Measurements from ENCODE around the gene MBP.

MBP gene

DNA sequence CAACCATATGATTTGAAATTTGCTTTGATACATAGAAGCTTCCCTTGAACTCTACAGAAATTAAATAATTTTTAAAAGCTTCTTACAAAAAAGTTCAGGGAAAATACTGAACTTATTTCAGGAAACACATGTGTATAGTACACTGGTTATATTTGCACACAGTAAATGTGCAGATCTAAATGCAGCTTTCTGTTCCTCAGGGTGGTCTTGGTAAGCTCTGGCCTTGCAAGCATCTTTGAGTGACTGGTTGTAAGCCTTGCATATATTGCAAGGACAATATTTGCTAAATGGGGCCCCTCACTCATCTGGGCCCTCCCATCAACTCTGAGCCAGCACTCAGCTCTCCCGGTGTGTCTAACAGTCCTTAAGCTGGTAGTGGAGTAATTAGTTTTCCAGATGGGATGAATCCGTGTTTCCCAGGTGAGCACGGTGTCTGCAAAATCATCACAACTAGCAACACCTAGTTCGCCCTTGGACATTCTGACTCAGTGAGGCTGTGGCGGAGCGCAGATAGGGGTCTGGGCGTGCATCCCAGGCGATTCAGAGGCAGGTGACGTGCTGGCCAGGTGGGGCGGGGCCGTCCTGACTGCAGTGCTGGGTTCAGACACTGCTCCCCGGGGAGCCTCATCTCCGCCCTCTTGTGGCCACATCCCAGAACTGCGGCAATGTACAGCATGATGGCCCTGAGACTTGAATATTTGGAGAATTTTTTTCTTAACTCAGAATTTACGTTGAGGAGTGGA is 149.6 kb downstream of the MBP start:
- CTCF ChIA-PET = interaction anchor here (0.6 to 2.5 kb wide), 4 partner anchors 72 to 180 kb away, joined by 3 to 10 read pairs (median 4); no protein-coding TSS in a partner anchor
- DNase-seq (ENCODE audit: extremely low spot score) = peak; percentile 82
- TF ChIP-seq ZNF384 (IDR thresholded peaks at IDR 0.05) (no peak), ARNT (IDR thresholded peaks at IDR 0.05) (no peak), SUZ12 (IDR thresholded peaks at IDR 0.05) (no peak), LEF1 (IDR thresholded peaks at IDR 0.05; ENCODE audit: borderline replicate concordance) (no peak), ELF4 (IDR thresholded peaks at IDR 0.05) (no peak), FOXM1 (IDR thresholded peaks at IDR 0.05; ENCODE audit: borderline replicate concordance) (no peak), TARDBP (IDR thresholded peaks at IDR 0.05) (no peak), BHLHE40 (IDR thresholded peaks at IDR 0.05; ENCODE audit: borderline replicate concordance) (no peak), HDGF (IDR thresholded peaks at IDR 0.05; ENCODE audit: borderline replicate concordance) (no peak), FOXA1 (IDR thresholded peaks at IDR 0.05) (no peak), FOXK2 (IDR thresholded peaks at IDR 0.05) (no peak), NFRKB (IDR thresholded peaks at IDR 0.05) (no peak)
- POLR2A ChIA-PET = no interaction called here

DNA sequence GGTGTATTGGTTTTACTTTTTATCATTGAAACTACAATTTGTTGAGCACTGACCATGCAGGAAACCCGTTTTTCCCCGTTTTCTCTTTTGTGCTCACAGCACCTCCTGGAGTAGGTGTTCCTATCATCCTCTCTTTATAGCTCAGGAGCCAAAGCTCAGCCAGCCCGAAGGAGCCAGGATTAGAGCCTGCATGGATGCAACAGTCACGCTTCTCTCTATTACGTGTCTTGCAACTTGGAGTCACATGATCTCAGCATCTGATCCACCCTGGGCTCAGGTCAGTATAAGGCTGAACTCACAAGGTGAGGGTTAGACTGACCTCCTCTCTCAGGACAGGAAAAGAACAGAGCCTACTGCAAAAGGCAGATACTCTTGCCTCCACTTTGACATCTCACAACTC is 150.5 kb downstream of the MBP start:
- POLR2A ChIA-PET = no interaction called here

DNA sequence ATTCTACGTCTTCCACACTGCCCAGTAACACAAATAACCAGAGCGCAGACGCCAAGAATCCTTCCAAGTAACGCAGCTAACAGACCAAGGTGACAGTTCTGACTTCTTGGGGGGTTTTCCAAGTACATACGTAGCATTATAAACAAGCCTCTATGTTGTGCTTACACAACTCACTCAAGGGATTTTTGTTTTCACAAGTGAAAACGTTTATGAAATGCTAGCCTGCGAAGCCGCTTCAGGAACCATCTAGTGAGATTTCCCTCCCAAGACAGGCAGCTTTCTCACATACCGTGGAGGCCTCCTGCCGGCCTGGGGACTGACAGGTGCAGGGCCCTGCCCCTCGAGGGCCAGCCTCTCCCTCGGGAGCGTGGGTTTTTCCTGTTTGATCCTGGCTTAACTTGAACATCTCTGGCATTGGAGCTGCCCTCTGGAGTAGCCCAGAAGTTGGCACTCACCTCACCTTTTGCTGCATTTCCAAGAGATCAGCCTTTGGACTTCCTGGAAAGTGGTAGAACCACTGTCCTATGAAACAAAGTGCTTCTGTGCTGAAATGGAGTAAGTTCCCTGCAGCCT is 151.1 kb downstream of the MBP start:
- ChIA-PET POLR2A (no interaction called here), CTCF (no interaction called here)
- TF ChIP-seq, protein P1, sequence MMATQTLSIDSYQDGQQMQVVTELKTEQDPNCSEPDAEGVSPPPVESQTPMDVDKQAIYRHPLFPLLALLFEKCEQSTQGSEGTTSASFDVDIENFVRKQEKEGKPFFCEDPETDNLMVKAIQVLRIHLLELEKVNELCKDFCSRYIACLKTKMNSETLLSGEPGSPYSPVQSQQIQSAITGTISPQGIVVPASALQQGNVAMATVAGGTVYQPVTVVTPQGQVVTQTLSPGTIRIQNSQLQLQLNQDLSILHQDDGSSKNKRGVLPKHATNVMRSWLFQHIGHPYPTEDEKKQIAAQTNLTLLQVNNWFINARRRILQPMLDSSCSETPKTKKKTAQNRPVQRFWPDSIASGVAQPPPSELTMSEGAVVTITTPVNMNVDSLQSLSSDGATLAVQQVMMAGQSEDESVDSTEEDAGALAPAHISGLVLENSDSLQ (IDR thresholded peaks at IDR 0.05) = no peak
- TF ChIP-seq FOXM1 (IDR thresholded peaks at IDR 0.05; ENCODE audit: borderline replicate concordance) = no peak
- no peak for TF ChIP-seq HDGF (IDR thresholded peaks at IDR 0.05; ENCODE audit: borderline replicate concordance)
- TF ChIP-seq NFRKB (IDR thresholded peaks at IDR 0.05) = no peak
- TF ChIP-seq ELF4 (IDR thresholded peaks at IDR 0.05) = no peak
- TF ChIP-seq SUZ12 (IDR thresholded peaks at IDR 0.05) = no peak
- no peak for TF ChIP-seq L3MBTL2 (conservative IDR thresholded peaks at IDR 0.05)
- TF ChIP-seq FOXA1 (IDR thresholded peaks at IDR 0.05) = no peak
- no peak for DNase-seq (ENCODE audit: extremely low spot score)

More for the DNA sequence above, 150.5 kb downstream of the MBP start:
- CTCF ChIA-PET = interaction anchor here (0.6 kb wide), 1 partner anchor 136 kb away, joined by 3 read pairs; no protein-coding TSS in a partner anchor
- TF ChIP-seq, protein P1 (IDR thresholded peaks at IDR 0.05) = no peak
- no peak for TF ChIP-seq ARNT (IDR thresholded peaks at IDR 0.05)
- no peak for TF ChIP-seq L3MBTL2 (conservative IDR thresholded peaks at IDR 0.05)
- no peak for TF ChIP-seq TARDBP (IDR thresholded peaks at IDR 0.05)
- no peak for TF ChIP-seq NFRKB (IDR thresholded peaks at IDR 0.05)
- TF ChIP-seq LEF1 (IDR thresholded peaks at IDR 0.05; ENCODE audit: borderline replicate concordance) = no peak
- TF ChIP-seq SUZ12 (IDR thresholded peaks at IDR 0.05) = no peak
- TF ChIP-seq ZNF384 (IDR thresholded peaks at IDR 0.05) = no peak
- no peak for DNase-seq (ENCODE audit: extremely low spot score)

DNA sequence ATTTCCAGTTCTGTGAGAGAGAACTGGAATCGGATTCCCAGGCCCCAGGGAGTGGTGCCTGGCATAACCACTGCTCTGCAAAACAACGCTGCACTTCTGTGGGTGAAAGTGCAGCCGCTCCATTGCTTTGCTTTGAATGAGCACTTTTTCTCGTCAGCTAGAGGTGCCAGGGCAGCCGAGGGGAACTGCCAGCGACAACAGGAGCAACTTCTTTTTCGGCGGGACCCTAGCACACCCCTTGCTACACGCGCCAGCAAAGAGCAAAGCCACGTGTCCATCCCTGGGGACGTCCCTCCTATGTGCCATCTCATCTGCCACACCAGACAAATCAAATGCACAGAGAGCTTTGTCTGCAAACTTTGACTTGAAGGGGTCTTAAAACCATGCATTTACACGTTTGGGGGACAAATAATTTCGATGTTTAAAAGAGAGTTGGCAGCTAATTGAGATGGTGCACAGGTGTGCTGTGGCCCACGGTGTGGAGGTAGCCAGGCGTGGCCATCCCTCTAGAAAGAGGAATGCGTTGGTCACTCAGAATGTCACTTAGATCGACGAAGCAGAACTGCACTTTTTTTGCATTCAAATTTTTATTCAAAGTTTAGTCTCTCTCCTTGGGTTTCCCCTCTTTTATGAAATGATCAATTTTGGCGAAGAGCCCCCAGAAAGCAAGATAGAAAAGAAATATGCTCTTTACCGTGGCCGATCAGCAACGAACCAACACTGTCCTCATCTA is 151.8 kb downstream of the MBP start:
- CTCF ChIA-PET = no interaction called here
- POLR2A ChIA-PET = no interaction called here
- DNase-seq (ENCODE audit: extremely low spot score) = no peak
- no peak for TF ChIP-seq L3MBTL2 (conservative IDR thresholded peaks at IDR 0.05)
- no peak for TF ChIP-seq ARNT (IDR thresholded peaks at IDR 0.05)
- no peak for TF ChIP-seq CTBP1 (IDR thresholded peaks at IDR 0.05; ENCODE audit: borderline replicate concordance)
- TF ChIP-seq, protein P1 (IDR thresholded peaks at IDR 0.05) = no peak
- no peak for TF ChIP-seq BHLHE40 (IDR thresholded peaks at IDR 0.05; ENCODE audit: borderline replicate concordance)
- TF ChIP-seq SUZ12 (IDR thresholded peaks at IDR 0.05) = no peak
- TF ChIP-seq FOXK2 (IDR thresholded peaks at IDR 0.05) = no peak
- no peak for TF ChIP-seq FOXM1 (IDR thresholded peaks at IDR 0.05; ENCODE audit: borderline replicate concordance)
- no peak for TF ChIP-seq HDGF (IDR thresholded peaks at IDR 0.05; ENCODE audit: borderline replicate concordance)
- TF ChIP-seq NFRKB (IDR thresholded peaks at IDR 0.05) = no peak
- TF ChIP-seq FOXA1 (IDR thresholded peaks at IDR 0.05) = no peak
- TF ChIP-seq ZNF384 (IDR thresholded peaks at IDR 0.05) = no peak
- no peak for TF ChIP-seq LEF1 (IDR thresholded peaks at IDR 0.05; ENCODE audit: borderline replicate concordance)
- TF ChIP-seq TARDBP (IDR thresholded peaks at IDR 0.05) = no peak
- no peak for TF ChIP-seq ELF4 (IDR thresholded peaks at IDR 0.05)

DNA sequence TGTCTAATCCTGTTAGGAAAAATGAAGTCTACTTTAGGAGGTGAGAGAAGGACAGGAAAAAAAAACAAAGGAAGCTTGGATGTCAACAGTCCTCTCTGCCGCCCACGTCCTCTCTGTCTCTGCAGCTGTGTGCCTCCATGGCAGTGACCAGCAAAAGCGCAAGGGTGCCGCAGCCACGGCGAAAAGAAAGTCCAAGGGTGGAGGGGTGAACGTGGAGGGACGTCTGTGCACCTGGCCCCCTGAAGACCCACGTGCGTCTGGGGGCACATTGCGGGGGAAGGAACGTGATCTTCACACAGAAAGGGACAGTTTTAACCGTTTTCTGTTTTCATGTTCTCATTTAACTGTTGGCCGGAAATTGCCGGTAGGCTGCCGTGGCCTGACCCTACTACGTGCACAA is 152.7 kb downstream of the MBP start:
- TF ChIP-seq FOXA1 (IDR thresholded peaks at IDR 0.05) (no peak), ELF4 (IDR thresholded peaks at IDR 0.05) (no peak), TARDBP (IDR thresholded peaks at IDR 0.05) (no peak), HDGF (IDR thresholded peaks at IDR 0.05; ENCODE audit: borderline replicate concordance) (no peak), FOXM1 (IDR thresholded peaks at IDR 0.05; ENCODE audit: borderline replicate concordance) (no peak)
- TF ChIP-seq, protein P1 (IDR thresholded peaks at IDR 0.05) = no peak
- CTCF ChIA-PET = no interaction called here
- POLR2A ChIA-PET = no interaction called here
- DNase-seq (ENCODE audit: extremely low spot score) = no peak
